HEK293 (cell line): ENCODE data around the gene PDE4D.

Source experiments
- MZF1 ChIP-seq: fragments of 450-650 bp; formaldehyde crosslinking; IDR thresholded peaks from 2 replicates; pipeline ENCODE4 v1.5.1; 2017; ENCODE audit warnings: missing biosample characterization, missing genetic modification characterization, borderline replicate concordance
- PRDM1 ChIP-seq: fragments of 450-650 bp; formaldehyde crosslinking; IDR thresholded peaks from 2 replicates; pipeline ENCODE4; 2016; ENCODE audit warnings: missing biosample characterization, missing genetic modification characterization
- SALL2 ChIP-seq: fragments of 450-650 bp; formaldehyde crosslinking; IDR thresholded peaks from 2 replicates; pipeline ENCODE4 v1.5.0; 2017; ENCODE audit warnings: missing biosample characterization, mild to moderate bottlenecking, missing genetic modification characterization, borderline replicate concordance
- SCRT2 ChIP-seq: fragments of 450-650 bp; formaldehyde crosslinking; IDR thresholded peaks from 2 replicates; pipeline ENCODE4 v1.5.1; 2016; ENCODE audit warnings: missing biosample characterization, missing genetic modification characterization
- TCF7L2 ChIP-seq: IDR thresholded peaks from 2 replicates; pipeline ENCODE4 v1.6.1; 2011; ENCODE audit warnings: low read depth, mild to moderate bottlenecking, inconsistent platforms, low read length, moderate library complexity, borderline replicate concordance
- YY2 ChIP-seq: fragments of 450-650 bp; formaldehyde crosslinking; IDR thresholded peaks from 2 replicates; pipeline ENCODE4 v1.5.1; 2016; ENCODE audit warnings: missing biosample characterization, missing genetic modification characterization
- ZIC2 ChIP-seq: fragments of 450-650 bp; formaldehyde crosslinking; IDR thresholded peaks from 2 replicates; pipeline ENCODE4 v1.5.1; 2016; ENCODE audit warnings: missing biosample characterization, missing genetic modification characterization
- ZNF132 ChIP-seq: fragments of 450-650 bp; formaldehyde crosslinking; IDR thresholded peaks from 2 replicates; pipeline ENCODE4 v1.5.1; 2017; ENCODE audit warnings: missing biosample characterization, missing genetic modification characterization, borderline replicate concordance
- ZNF146 ChIP-seq: fragments of 450-650 bp; formaldehyde crosslinking; IDR thresholded peaks from 2 replicates; pipeline ENCODE4 v1.5.1; 2016; ENCODE audit warnings: missing biosample characterization, missing genetic modification characterization
- ZNF157 ChIP-seq: fragments of 450-650 bp; formaldehyde crosslinking; IDR thresholded peaks from 2 replicates; pipeline ENCODE4 v1.5.1; 2016; ENCODE audit warnings: missing biosample characterization, missing genetic modification characterization
- ZNF24 ChIP-seq: fragments of 450-650 bp; formaldehyde crosslinking; IDR thresholded peaks from 2 replicates; pipeline ENCODE4 v1.5.1; 2016; ENCODE audit warnings: missing biosample characterization, missing genetic modification characterization
- ZNF37A ChIP-seq: fragments of 450-650 bp; IDR thresholded peaks from 2 replicates; pipeline ENCODE4 v1.5.1; 2018; ENCODE audit warnings: missing biosample characterization, missing genetic modification characterization
- ZNF558 ChIP-seq: fragments of 450-650 bp; formaldehyde crosslinking; IDR thresholded peaks from 2 replicates; pipeline ENCODE4 v1.5.1; 2016; ENCODE audit warnings: missing biosample characterization, missing genetic modification characterization
- TF ChIP-seq, protein P1 (sequence below): fragments of 450-650 bp; formaldehyde crosslinking; IDR thresholded peaks from 2 replicates; pipeline ENCODE4 v1.5.1; 2016; ENCODE audit warnings: missing biosample characterization, missing genetic modification characterization
- TF ChIP-seq, protein P2 (sequence below): fragments of 450-650 bp; formaldehyde crosslinking; IDR thresholded peaks from 2 replicates; pipeline ENCODE4 v1.5.1; 2016; ENCODE audit warnings: missing biosample characterization, missing genetic modification characterization
- TF ChIP-seq, protein P3 (sequence below): fragments of 450-650 bp; formaldehyde crosslinking; IDR thresholded peaks from 2 replicates; pipeline ENCODE4 v1.5.1; 2016; ENCODE audit warnings: missing biosample characterization, missing genetic modification characterization
- TF ChIP-seq, protein P4 (sequence below): fragments of 450-650 bp; formaldehyde crosslinking; IDR thresholded peaks from 2 replicates; pipeline ENCODE4 v1.5.1; 2016; ENCODE audit warnings: missing biosample characterization, missing genetic modification characterization
- TF ChIP-seq, protein P5 (sequence below): IDR thresholded peaks from 2 replicates; pipeline ENCODE4 v1.6.1; 2011; ENCODE audit warnings: mild to moderate bottlenecking, low read depth, low read length, borderline replicate concordance
- TF ChIP-seq, protein P6 (sequence below): fragments of 450-650 bp; formaldehyde crosslinking; IDR thresholded peaks from 2 replicates; pipeline ENCODE4 v1.5.1; 2016; ENCODE audit warnings: missing biosample characterization, missing genetic modification characterization
- TF ChIP-seq, protein P7 (sequence below): fragments of 450-650 bp; formaldehyde crosslinking; conservative IDR thresholded peaks from 2 replicates; pipeline ENCODE4 v1.5.1; 2016; ENCODE audit warnings: low read depth, missing biosample characterization, missing genetic modification characterization

The PDE4D gene

DNA sequence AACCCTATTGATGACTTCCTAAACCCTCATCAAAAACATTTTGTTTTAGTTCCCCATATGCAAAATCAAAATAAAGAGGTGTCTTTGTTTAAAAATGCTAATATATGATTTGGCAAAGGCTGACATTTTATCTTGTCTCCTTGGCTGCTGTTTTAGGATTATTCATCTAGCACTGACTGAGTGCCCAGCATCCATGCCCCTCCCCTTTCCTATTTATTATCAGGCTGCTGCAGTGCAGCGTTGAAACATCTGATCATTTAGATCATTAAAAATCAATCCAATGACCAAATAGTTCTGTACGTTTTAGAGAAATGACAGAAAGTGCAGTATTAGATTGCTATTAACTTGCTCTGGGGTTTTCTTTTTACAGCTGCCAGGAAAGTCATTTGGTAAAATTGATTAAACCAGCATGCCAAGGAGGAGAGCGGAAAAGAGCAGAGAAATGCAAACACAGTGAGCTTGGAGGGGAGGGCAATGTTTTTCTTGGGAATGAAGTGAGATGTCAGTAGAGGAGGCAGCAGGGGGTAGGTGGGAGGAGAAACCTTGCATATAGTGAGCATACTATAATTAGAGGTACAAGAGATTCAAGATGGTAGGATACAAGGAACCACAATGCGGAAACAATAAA, 286.3 kb downstream of the PDE4D start (continued):
- TF ChIP-seq, protein P1, sequence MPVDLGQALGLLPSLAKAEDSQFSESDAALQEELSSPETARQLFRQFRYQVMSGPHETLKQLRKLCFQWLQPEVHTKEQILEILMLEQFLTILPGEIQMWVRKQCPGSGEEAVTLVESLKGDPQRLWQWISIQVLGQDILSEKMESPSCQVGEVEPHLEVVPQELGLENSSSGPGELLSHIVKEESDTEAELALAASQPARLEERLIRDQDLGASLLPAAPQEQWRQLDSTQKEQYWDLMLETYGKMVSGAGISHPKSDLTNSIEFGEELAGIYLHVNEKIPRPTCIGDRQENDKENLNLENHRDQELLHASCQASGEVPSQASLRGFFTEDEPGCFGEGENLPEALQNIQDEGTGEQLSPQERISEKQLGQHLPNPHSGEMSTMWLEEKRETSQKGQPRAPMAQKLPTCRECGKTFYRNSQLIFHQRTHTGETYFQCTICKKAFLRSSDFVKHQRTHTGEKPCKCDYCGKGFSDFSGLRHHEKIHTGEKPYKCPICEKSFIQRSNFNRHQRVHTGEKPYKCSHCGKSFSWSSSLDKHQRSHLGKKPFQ (tag by site-specific recombination): no peak
- TF ChIP-seq ZIC2 (tag by site-specific recombination) (peak; percentile 57), YY2 (no peak), ZNF146 (tag by site-specific recombination) (no peak), ZNF157 (no peak), ZNF24 (tag by site-specific recombination) (no peak), SCRT2 (tag by site-specific recombination) (no peak), MZF1 (no peak), ZNF132 (tag by site-specific recombination) (no peak), ZNF558 (no peak), PRDM1 (no peak), TCF7L2 (no peak), ZNF37A (no peak), SALL2 (no peak)
- TF ChIP-seq, protein P2, sequence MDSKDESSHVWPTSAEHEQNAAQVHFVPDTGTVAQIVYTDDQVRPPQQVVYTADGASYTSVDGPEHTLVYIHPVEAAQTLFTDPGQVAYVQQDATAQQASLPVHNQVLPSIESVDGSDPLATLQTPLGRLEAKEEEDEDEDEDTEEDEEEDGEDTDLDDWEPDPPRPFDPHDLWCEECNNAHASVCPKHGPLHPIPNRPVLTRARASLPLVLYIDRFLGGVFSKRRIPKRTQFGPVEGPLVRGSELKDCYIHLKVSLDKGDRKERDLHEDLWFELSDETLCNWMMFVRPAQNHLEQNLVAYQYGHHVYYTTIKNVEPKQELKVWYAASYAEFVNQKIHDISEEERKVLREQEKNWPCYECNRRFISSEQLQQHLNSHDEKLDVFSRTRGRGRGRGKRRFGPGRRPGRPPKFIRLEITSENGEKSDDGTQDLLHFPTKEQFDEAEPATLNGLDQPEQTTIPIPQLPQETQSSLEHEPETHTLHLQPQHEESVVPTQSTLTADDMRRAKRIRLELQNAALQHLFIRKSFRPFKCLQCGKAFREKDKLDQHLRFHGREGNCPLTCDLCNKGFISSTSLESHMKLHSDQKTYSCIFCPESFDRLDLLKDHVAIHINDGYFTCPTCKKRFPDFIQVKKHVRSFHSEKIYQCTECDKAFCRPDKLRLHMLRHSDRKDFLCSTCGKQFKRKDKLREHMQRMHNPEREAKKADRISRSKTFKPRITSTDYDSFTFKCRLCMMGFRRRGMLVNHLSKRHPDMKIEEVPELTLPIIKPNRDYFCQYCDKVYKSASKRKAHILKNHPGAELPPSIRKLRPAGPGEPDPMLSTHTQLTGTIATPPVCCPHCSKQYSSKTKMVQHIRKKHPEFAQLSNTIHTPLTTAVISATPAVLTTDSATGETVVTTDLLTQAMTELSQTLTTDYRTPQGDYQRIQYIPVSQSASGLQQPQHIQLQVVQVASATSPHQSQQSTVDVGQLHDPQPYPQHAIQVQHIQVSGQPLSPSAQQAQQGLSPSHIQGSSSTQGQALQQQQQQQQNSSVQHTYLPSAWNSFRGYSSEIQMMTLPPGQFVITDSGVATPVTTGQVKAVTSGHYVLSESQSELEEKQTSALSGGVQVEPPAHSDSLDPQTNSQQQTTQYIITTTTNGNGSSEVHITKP: no peak
- TF ChIP-seq, protein P3, sequence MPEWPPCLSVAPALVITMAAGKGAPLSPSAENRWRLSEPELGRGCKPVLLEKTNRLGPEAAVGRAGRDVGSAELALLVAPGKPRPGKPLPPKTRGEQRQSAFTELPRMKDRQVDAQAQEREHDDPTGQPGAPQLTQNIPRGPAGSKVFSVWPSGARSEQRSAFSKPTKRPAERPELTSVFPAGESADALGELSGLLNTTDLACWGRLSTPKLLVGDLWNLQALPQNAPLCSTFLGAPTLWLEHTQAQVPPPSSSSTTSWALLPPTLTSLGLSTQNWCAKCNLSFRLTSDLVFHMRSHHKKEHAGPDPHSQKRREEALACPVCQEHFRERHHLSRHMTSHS (tag by site-specific recombination): no peak
- TF ChIP-seq, protein P4, sequence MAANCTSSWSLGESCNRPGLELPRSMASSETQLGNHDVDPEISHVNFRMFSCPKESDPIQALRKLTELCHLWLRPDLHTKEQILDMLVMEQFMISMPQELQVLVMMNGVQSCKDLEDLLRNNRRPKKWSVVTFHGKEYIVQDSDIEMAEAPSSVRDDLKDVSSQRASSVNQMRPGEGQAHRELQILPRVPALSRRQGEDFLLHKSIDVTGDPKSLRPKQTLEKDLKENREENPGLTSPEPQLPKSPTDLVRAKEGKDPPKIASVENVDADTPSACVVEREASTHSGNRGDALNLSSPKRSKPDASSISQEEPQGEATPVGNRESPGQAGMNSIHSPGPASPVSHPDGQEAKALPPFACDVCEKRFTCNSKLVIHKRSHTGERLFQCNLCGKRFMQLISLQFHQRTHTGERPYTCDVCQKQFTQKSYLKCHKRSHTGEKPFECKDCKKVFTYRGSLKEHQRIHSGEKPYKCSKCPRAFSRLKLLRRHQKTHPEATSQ: no peak
- TF ChIP-seq, protein P5, sequence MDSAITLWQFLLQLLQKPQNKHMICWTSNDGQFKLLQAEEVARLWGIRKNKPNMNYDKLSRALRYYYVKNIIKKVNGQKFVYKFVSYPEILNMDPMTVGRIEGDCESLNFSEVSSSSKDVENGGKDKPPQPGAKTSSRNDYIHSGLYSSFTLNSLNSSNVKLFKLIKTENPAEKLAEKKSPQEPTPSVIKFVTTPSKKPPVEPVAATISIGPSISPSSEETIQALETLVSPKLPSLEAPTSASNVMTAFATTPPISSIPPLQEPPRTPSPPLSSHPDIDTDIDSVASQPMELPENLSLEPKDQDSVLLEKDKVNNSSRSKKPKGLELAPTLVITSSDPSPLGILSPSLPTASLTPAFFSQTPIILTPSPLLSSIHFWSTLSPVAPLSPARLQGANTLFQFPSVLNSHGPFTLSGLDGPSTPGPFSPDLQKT: no peak
- TF ChIP-seq, protein P6, sequence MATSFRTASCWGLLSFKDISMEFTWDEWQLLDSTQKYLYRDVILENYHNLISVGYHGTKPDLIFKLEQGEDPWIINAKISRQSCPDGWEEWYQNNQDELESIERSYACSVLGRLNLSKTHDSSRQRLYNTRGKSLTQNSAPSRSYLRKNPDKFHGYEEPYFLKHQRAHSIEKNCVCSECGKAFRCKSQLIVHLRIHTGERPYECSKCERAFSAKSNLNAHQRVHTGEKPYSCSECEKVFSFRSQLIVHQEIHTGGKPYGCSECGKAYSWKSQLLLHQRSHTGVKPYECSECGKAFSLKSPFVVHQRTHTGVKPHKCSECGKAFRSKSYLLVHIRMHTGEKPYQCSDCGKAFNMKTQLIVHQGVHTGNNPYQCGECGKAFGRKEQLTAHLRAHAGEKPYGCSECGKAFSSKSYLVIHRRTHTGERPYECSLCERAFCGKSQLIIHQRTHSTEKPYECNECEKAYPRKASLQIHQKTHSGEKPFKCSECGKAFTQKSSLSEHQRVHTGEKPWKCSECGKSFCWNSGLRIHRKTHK (tag by site-specific recombination): no peak
- TF ChIP-seq, protein P7, sequence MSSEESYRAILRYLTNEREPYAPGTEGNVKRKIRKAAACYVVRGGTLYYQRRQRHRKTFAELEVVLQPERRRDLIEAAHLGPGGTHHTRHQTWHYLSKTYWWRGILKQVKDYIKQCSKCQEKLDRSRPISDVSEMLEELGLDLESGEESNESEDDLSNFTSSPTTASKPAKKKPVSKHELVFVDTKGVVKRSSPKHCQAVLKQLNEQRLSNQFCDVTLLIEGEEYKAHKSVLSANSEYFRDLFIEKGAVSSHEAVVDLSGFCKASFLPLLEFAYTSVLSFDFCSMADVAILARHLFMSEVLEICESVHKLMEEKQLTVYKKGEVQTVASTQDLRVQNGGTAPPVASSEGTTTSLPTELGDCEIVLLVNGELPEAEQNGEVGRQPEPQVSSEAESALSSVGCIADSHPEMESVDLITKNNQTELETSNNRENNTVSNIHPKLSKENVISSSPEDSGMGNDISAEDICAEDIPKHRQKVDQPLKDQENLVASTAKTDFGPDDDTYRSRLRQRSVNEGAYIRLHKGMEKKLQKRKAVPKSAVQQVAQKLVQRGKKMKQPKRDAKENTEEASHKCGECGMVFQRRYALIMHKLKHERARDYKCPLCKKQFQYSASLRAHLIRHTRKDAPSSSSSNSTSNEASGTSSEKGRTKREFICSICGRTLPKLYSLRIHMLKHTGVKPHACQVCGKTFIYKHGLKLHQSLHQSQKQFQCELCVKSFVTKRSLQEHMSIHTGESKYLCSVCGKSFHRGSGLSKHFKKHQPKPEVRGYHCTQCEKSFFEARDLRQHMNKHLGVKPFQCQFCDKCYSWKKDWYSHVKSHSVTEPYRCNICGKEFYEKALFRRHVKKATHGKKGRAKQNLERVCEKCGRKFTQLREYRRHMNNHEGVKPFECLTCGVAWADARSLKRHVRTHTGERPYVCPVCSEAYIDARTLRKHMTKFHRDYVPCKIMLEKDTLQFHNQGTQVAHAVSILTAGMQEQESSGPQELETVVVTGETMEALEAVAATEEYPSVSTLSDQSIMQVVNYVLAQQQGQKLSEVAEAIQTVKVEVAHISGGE (tag by site-specific recombination): no peak
